Fibroblast of skin of scalp (primary cell): ENCODE data around the gene ZNF609.
A peak's percentile ranks its signal among the peaks of the same experiment; 100 is the strongest.

Experiments used
- DNase-seq: peaks from one replicate; pipeline ENCODE4 v3.0.0-alpha.2; 2013

The ZNF609 gene

GRCh38 chr15:64502551-64502950, 42.2 kb downstream of the ZNF609 start:
- no peak for DNase-seq

- DNase-seq = peak; percentile 22
These were observed 42.8 kb downstream of the ZNF609 start for GRCh38 chr15:64503197-64503596.

GRCh38 chr15:64503640-64504039, 43.3 kb downstream of the ZNF609 start:
- DNase-seq = no peak

DNA sequence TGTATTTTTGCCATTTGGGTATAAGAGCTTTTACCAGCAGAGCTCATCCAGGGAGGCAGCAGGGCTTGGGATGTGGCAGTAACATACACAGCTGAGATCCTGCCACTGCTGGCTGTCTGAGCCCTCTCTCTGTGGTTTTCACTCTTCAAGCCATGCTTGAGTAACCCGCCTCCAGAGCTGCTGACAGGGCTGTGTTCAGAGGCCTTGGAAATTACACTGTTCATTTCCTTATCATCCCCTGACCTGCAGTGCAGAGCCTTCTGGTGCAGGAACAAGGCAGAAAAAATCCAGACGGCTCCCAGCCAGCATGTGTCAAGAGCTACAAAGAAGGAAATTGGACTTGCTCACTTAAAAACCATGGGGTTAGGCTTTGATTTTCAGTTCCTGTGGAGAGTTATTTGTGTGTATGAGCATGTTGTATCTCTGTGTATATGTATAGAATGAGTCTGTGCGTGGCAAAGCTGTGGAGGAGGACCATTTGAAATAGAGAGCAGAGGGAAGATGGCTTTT, 47.0 kb downstream of the ZNF609 start:
- DNase-seq = peak; percentile 45

GRCh38 chr15:64507845-64508244, 47.5 kb downstream of the ZNF609 start:
- DNase-seq = no peak

- no peak for DNase-seq
These were observed 53.4 kb downstream of the ZNF609 start for GRCh38 chr15:64513823-64514222.

DNA sequence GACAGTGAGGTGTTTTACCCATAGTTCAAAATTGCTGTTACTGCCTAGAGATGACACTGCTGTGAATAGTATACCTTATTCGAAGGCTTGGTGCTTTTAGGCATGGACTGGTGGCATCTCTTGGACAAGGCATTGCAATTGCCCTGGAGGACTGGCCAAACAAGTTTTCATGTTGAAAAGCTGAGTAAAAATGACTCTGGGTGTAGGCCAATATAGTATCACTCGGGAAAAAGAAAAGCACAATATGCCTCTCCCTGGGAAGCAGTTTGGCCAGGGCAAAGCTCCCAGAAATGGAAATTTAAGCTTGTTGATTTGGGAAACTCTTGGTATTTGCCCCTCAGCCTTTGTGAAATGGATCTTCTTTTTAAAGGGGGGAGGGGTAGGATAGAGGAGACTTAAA, 54.8 kb downstream of the ZNF609 start:
- no peak for DNase-seq

GRCh38 chr15:64515825-64516224, 55.4 kb downstream of the ZNF609 start:
- no peak for DNase-seq

DNA sequence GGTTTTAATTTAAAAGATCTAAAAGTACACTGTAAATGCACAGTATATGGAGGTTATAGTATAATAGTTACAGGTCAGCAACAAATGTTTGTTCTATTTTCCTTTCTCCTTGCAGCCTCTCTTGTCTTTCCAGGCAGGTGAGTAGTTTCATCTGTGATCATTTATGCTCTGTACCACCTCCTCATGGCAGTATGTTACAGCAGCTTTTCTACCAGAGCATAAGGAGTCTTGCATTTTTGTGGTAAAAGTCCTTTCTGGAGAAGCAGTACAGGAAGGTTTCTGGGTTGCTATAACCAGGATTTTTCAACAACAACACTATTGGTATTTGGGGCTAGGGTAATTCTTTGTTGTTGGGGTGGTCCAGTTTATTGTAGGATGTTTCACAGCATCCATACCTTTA, 59.5 kb downstream of the ZNF609 start:
- no peak for DNase-seq

DNA sequence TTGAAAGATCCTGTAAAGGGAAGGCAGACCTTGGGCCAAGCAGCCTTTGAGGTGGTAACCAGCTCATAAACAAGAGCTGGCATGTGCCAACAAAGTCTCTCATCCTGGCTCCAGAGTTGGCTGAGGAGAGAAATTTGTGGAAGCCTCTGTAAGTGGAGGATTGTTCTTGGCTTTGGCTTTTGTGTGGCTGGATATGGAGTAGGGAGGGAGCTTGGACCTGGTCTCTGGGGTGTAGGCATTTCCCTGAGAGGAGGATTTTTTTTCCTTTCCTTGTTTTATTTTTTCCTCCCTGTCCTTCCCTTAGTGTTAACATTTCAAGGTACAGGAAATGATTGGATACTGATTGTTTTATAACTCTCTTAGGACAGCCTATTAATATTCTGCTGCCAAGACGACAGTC, 60.8 kb downstream of the ZNF609 start:
- no peak for DNase-seq

- DNase-seq = peak; percentile 15
These were observed 61.4 kb downstream of the ZNF609 start for GRCh38 chr15:64521726-64522164.

GRCh38 chr15:64522226-64522823, 61.9 kb downstream of the ZNF609 start:
- DNase-seq = no peak

- no peak for DNase-seq
These were observed 62.9 kb downstream of the ZNF609 start for GRCh38 chr15:64523240-64523639.

- DNase-seq = no peak
These were observed 64.4 kb downstream of the ZNF609 start for GRCh38 chr15:64524778-64525177.

DNA sequence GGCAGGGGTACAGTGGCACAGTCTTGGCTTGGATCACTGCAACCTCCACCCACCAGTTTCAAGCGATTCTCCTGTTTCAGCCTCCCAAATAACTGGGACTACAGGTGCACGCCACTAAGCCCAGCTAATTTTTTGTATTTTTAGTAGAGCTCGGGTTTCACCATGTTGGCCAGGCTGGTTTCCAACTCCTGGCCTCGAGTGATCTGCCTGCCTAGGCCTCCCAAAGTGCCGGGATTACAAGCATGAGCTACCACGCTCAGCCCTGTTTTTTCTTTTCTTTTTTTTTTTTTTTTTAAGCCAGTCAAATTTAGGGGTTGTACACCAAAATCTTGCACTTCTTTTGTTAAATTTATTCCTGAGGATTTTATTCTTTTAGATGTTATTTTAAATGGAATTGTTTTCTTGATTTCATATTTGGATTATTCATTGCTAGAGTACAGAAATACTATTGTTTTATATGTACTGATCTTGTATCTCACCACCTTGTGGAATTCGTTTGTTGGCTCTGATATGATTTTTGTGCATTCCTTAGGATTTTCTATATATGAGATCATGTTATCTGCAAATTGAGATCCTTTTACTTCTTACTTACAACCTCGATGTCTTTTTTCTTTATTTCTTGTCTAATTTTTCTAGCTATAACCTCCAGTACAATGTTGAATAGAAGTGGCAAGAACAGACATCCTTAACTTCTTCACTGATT, 65.6 kb downstream of the ZNF609 start:
- peak; percentile 9 for DNase-seq

- DNase-seq = peak; percentile 46
These were observed 67.0 kb downstream of the ZNF609 start for GRCh38 chr15:64527263-64527984.

DNA sequence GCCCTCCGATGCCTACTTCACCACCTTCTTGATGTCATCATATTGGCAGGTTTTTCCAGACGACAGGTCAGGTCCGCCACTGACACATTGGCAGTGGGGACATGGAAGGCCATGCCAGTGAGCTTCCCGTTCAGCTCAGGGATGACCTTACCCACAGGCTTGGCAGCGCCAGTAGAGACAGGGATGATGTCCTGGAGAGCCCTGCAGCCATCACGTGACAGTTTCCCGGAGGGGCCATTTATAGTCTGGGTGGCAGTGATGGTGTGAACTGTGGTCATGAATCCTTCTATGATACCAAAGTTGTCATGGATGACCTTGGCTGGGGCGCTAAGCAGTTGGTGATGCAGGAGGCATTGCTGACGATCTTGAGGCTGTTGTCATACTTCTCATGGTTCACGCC, 68.5 kb downstream of the ZNF609 start:
- no peak for DNase-seq

GRCh38 chr15:64530472-64530871, 70.1 kb downstream of the ZNF609 start:
- no peak for DNase-seq

DNA sequence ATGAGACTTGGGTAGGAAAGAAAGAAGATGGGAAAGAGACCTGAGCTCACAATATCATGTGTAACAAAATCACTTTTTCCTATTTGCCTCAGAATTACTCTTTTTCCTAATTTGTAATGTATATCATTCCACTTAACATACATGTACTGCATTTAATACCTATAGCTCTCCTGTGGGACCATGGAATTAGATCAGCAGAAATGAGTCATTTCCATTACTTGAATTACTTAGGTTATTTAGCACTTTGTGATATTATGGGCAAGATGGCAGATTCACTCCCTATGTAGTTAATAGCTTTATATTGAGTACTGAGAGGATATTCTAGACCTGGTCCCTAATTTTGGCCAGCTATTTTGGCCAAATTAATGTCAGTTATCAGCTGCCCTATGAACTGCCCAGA, 70.5 kb downstream of the ZNF609 start:
- no peak for DNase-seq

- no peak for DNase-seq
These were observed 72.3 kb downstream of the ZNF609 start for GRCh38 chr15:64532521-64533315.

GRCh38 chr15:64535460-64536243, 75.3 kb downstream of the ZNF609 start:
- DNase-seq = no peak
